Stimulated activated CD8-positive, alpha-beta memory T cell treated with anti-CD3 and anti-CD28 coated beads, Interleukin-7, amount 100 ng/mL, for 24 hours (primary cell): ENCODE results near the gene SPRY1.

Experiments
- DNase-seq: peaks from one replicate; pipeline ENCODE4 v3.0.0-alpha.2; 2020; ENCODE audit warnings: low read depth

The SPRY1 gene

GRCh38 chr4:123379392-123379791, 17.2 kb upstream of the SPRY1 start:
- DNase-seq, result no peak

DNA sequence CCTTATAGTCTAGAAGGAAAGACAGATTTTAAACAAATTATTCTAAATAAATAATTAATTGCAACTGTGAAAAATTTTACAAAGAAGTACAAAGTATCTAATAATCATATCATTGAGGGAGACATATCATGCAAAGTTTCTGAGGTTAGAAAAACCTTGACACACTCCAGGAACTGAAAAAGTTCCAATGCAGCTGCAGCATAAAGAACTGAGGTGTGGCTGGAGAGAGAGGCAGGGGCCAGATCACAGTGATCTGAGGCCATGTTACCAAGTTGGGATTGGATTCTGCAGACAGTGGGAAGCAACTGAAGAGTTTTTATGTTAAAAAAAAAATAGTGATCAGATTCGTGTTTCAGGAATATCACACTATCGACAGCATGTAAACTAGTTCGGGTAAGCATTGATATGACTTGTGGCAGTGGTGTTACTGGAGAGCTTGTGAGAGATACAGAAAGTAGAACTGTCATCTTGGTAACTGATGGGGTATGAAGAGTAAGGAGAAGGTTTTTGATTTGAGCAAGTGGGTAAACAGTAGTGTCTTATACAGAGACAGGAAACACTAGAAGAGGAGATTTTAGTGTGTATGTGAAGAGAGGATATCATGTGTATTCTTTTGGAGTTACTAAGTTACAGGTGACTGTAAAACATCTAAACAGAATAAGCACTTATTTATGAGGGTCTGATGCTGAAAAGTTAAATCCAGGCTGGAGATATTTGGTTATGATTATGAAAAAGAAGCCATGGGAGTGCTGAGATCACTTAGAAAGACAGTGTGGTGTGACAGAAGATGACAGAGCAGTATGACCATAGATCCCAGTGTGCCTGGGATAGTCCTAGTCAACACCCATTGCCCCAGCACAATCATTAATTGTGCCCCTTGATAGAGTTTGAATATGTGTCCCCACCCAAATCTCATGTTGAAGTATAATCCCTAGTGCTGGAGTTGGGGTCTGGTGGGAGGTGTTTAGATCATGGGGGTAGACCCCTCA, 15.6 kb upstream of the SPRY1 start:
- no peak for DNase-seq

DNA sequence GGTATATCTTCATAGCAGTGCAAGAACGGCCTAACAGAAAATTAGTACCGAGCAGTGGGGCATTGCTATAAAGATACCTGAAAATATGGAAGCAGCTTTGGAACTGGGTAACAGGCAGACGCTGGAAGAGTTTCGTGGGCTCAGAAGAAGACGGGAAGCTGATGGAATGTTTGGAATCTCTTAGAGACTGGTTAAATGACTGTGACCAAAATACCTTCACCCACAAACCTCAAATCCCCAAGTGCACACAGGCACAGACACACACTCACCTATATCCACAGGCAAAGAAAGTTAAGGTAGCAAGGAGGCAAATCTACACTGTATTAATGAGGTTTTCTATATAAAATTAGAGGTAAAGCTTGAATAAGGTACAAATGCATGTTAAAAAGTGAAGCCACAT, 14.6 kb upstream of the SPRY1 start:
- no peak for DNase-seq

DNA sequence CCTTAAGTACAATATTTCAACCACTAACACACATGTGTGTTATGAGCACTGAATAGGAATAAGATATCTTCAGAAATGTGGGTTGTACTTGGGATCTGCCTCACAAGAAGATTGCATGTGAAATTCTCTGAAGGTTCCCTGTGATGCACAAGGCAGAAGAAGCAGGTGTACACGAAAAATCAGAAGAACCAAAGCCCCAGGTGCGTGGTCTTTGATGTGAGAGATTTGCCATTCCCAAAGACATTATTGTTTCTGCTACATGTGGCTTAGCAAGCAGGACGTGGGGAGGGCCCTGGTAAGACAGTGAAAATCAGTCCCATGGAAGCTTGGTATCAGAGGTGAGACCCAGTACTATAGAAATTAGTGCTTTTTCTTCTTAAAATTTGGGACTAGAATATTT, 13.0 kb upstream of the SPRY1 start:
- no peak for DNase-seq

- DNase-seq, result no peak
These were observed 10.0 kb upstream of the SPRY1 start for GRCh38 chr4:123386609-123387008.

GRCh38 chr4:123390846-123391456, 5.6 kb upstream of the SPRY1 start:
- DNase-seq, result no peak

DNA sequence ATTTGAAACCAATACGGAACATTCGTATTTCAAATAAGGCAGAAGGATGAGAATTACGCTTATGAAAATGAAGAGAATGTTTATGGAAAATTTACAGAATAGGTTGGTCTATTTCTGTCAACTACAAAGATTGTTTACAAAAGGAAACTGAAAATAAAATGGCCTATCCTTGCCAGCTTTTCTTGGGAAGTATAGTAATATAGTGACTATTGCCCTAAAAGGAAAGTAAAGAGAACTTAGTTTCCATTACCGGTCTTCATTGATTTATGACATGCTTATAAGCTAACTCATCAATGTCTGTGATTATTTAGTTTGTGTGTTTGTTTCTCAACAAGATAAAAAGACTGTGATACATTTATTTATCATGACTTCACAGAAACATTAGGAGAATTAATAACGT, 2.9 kb upstream of the SPRY1 start:
- DNase-seq, result no peak

DNA sequence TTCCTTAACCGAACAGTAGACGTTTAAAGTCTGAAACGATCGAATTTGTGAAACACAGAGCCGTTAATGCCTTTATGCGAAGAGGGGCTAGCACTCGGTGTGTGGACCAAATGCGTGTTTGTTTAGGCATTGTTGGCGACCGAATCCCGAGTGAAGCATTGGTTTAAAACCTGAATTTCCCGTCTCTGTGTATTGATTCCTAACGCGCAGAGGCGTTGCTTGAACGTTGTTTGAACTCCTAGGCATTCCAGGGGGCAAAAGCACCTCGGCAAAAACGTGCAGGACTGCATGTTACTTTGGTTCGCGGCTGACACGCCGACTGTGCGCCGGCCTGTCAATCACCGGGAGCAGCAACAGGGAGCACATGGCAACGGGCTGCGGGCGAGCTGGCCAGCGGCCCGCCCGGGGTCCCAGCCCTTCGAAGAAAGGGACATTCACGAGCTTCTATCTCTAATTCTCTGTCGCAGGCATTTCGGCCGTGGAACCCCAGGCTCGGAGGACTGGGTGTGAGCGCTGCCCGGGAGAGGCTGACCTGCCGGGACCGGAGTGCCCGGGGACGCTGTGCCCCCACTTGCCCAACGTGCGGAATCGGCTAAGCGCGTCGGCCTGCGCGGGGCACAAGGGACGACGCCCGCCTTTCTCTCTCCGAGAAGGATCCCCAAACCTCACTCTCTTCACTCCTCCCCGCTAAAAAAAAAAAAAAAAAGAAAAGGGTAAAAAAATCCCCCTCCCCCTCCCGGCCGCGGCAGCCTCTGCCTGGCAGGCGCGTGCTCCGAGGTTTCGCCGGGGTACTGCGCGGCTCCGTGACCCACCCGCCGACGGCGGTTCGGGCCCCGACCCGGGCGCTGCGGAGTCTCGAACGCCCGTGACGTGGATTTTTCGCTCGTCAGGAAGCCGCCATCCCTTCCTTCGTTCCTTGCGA, 810 bp downstream of the SPRY1 start:
- DNase-seq, result peak; percentile 5

- DNase-seq, result peak; percentile 16
These were observed 1.7 kb downstream of the SPRY1 start for GRCh38 chr4:123398066-123398852.

DNA sequence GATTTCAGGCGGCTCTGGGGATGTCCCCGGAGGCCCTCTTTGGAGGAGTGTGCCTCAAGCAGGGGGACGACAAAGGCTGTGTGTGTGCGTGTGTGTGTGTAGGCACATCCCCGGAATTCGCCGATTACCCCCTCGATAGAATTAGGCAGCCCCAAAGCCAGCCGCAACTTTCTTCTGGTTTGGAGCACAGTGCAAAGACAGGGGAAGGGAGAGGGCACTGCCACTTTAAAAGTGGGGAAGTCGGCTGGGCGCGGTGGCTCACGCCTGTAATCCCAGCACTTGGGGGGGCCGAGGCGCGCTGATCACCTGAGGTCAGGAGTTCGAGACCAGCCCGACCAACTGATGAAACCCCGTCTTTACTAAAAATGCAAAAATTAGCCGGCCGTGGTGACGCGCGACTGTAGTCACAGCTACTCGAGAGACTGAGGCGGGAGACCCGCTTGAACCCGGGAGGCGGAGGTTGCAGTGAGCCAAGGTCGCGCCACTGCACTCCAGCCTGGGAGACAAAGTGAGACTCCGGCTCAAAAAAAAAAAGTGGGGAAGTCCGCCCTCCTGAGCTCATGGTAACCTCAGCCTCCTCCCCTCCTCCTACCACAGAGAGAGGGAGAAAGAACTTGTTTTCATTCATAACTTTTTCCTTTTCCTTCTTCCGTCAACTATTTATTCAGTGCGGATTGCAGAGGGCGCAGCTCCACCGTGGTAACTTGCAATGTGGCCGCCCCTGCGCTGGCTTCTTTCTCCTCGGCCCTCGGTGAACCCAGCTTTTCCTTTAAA, 2.4 kb downstream of the SPRY1 start:
- peak; percentile 21 for DNase-seq

DNA sequence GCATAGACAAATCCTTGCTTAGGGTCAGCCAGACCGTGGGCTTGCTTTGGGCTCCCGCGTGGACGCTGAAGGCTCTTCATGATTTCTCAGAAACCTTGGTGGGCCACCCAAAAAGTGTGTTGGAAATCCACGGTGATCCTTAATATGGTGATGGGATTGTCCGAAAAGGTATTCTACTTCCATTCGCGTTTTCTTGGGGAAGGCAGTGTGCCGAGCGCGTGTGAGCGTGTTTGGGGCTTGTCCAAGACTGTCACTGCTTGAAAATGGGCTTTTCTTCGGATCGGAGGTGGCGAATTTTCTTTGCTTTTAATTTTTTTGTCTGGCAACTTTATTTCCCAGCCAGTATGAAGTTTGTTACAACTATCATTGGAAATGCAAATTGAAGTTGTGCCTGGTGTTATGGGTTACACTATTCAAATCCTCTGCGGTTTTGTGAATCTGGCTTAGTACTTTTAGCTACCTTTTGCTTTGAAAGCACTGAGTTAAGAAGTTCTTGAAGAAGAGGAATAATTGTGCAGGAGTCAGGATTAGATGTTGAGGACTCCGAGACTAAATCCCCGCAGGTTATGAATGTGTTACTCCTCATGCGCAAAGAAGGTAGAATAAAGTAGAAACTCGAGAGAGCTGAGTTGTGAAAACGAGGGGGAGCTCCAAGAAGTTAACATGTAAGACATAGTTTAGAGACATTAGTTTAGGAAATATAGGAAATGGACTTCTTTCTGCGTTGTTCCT, 3.2 kb downstream of the SPRY1 start:
- no peak for DNase-seq

- DNase-seq, result no peak
These were observed 4.9 kb downstream of the SPRY1 start for GRCh38 chr4:123401271-123402120.

GRCh38 chr4:123402121-123402465, 5.5 kb downstream of the SPRY1 start:
- no peak for DNase-seq

GRCh38 chr4:123403080-123403604, 6.5 kb downstream of the SPRY1 start:
- DNase-seq, result no peak

DNA sequence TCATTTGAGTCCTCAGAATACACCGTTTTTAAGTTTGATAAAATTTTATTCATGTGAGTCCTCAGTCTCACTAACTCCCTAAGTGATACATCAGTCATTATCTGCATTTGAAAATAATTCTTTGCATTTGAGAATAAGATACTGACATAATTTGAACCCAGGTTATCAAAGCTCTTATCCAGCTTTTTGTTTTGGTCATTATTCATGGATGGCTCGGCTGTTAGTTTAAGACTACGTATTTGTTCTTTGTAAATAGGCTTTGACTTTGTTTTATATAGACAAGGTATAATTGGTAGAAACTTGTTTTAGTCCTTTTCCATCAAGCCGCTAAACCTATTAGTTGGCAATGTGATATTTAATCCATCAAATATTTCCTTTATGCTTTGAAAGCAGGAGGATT, 7.9 kb downstream of the SPRY1 start:
- no peak for DNase-seq

DNA sequence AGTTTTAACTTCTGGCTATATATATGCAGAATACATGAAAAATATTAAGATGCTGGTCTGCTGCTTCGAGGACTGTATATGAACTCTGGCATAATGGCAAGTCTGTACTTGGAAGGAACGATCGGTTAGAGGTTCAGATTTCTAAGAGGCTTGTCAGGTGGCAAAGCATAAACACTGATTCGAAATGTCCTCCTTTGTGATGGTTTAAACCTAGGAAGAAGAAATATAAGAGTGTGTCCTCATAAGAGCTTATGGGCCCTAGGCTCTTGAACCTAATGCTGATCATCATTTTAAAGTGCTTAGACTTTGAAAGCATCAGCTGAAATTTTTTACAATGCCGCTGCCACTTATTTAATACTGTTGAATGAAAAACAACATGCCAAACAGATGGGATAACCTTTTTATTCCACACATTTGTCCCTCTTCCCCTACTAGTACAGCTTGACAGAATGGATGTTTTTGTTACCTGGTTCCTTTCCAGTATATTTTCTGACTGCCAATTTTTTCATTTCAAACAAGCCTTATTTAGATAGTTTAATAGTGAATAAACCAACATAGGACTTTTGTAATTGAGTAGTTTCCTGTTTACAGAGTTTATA, 8.8 kb downstream of the SPRY1 start:
- DNase-seq, result no peak

GRCh38 chr4:123406872-123407271, 10.3 kb downstream of the SPRY1 start:
- DNase-seq, result no peak

DNA sequence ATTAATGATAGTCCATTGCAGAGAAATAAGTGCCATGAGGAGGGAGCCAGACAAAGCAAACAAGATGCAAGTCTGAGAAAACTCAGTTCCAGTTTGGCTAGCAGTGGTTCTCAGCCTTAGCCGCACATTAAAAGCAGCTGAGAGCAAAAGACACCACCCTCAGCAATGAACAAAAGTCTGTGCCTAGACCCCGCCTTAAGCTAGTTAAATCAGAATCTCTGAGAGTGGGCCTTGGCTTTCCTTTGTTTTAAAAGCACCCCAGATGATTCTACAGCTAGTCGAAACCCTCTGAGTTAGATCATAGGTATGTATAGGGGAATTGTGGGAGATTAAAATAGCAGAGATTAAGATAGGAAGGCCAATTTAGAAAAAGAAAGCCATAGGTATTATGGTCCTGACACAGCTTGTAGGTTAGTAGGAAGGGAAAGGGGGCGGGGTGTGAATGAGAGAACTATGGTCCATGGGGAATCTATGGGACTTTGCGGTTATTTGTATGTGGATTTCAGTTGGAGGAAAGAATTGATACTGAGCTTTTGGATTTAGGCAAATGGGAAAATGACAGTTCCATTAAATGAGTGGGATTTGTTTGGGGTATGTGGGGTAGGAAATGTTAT, 12.0 kb downstream of the SPRY1 start:
- no peak for DNase-seq
